Renal cortical epithelial cell (primary cell): ENCODE data around the gene RNASEH1. TPM values are rescaled to one million over a fixed set of nuclear protein-coding genes. Genes with fewer than 3 reads are reported as not detected.

Experiments
- DNase-seq: peaks from one replicate; pipeline ENCODE4 v3.0.0-alpha.2; 2011; ENCODE audit warnings: low read depth
- total RNA-seq: library from RNA; depleted of rRNA; stranded (reverse); fragments of >200 nt; gene quantifications from 2 replicates; pipeline ENCODE4 v1.2.3, GENCODE V29; 2014

The RNASEH1 gene
- total RNA-seq, 1 donor from 2014 or later: 27.1 TPM

- no peak for DNase-seq
Observed at GRCh38 chr2:3557639-3558204, 411 bp downstream of the RNASEH1 start.

- no peak for DNase-seq
Observed at GRCh38 chr2:3553946-3554345, 4.2 kb downstream of the RNASEH1 start.

- DNase-seq: no peak
Observed at GRCh38 chr2:3547915-3548314, 10.2 kb downstream of the RNASEH1 start.

GRCh38 chr2:3545788-3546478 is 12.2 kb downstream of the RNASEH1 start:
- DNase-seq: no peak

- no peak for DNase-seq
Observed at GRCh38 chr2:3543023-3543683, 15.0 kb downstream of the RNASEH1 start.

- no peak for DNase-seq
Observed at GRCh38 chr2:3542107-3542506, 16.0 kb downstream of the RNASEH1 start.

- DNase-seq: no peak
Observed at GRCh38 chr2:3539836-3540235, 18.3 kb downstream of the RNASEH1 start.

- DNase-seq: peak; percentile 37
Observed at GRCh38 chr2:3536682-3537632, 21.2 kb downstream of the RNASEH1 start.

GRCh38 chr2:3535794-3536681 is 22.1 kb downstream of the RNASEH1 start:
- peak; percentile 85 for DNase-seq

DNA sequence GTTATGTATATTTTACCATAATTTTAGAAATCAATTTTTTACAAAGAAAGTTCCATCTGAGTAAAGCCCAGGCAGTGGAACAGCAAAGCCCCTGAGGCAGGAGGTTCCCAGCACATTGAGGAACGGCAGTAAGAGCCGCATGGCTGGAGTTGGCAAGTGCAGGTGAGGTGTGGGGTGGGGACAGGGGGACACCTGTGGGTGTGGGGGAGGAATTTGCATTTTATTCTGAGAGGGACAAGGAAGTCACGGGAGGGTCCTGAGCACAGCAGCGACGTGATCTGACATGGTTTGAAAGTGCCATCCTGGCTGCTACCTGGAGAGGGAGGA is 22.7 kb downstream of the RNASEH1 start:
- no peak for DNase-seq

DNA sequence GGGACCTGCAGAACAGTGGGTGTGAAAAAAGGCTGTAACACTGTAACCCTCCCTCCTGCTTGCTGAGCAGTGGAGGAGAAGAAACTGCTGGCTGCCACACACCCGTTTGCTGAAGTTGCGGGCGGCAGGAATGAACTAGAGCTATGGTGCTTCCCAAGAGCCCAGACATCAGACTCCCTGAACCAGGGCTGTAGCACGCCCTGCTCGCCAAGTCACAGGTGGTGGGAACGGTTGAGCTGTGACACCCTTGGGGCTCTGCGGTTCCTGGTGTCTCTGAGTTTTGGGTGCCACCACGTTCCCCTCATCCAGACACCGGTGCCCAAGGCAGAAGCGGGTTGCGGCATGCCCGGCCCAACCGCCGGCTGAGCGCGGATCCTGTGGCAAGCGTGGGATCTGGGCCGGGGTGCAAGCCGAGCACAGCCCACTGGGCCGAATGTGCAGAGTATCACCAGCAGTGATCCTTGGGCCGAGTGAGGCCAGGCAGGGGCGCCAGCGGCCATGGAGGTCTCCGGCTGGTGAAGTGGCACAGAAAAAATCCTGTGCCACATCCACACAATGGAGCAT is 23.8 kb downstream of the RNASEH1 start:
- no peak for DNase-seq

DNA sequence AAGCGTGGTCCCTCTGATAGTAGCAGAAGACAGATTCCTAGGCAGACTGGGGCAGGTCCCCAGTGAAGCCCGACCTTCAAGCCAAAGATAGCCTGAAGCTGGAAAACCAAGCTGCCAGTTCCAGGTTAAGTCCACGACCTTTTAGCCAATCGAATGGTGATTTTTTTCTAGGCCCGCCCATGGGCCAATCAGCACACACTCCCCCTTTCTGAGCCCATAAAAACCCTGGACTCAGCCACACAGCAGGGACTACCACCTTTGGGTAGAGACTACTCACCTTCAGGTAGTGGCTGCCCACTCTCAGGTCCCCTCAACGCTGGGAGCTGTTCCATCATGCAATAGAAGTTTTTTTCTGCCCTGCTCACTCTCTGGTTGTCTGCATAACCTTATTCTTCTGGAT is 24.3 kb downstream of the RNASEH1 start:
- no peak for DNase-seq

DNA sequence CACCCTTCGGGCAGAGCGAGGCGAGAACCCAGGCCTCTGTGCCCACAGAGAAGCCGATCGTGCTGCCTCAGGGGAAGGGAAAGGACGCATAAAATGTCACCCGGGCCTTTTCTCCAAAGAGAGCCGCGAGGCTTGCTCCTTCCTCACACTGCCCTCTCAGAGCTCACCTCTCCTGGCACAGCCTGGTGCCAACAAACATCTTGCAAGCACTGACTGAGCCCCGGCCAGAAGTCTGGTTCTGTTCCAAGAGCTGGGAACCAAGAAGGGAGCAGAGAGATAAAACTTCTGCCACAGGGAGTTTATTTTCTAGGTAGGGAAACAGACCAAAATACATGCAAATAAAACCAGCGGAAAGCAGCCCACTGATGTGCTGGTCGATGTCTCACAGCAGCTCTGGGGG is 25.2 kb downstream of the RNASEH1 start:
- DNase-seq: no peak

GRCh38 chr2:3529316-3530025 is 28.7 kb downstream of the RNASEH1 start:
- DNase-seq: no peak

DNA sequence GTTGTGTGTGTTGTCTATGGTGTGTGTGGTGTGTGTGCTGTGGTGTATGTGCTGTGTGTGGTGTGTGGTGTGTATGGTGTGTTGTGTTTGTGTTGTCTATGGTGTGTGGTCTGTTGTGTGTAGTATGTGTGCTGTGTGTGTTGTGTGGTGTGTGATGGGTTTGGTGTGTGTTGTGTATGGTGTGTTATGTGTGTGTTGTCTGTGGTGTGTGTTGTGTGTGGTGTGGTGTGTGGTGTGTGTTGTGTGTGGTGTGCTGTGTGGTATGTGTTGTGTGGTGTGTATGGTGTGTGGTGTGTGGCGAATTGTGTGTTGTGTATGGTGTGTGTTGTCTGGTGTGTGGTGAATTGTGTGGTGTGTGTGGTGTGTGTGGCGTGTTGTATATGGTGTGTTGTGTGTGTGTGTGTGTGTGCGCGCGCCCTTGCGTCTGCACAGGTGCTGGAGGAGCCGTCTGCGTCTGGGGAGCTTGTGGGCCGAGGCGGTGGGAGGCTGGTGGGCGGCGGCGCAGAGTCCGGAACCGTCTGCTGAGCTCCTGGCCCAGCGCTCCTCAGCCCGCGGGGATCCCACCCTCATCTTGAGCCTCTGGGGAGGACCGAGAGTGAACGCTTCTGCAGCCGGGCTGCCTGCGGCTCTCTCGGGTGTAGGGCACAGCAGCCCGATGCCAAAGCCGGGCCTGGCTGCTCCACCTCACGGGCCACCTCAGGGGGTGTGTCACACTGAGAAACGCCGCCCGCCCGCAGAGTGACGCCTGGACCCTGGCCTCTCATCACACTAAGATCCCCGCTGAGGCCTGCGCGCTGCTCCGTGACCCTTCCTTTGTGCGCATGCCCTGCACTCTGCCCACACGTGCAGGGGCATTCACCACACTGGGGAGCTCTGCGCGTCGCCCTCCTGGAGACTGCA is 30.0 kb downstream of the RNASEH1 start:
- DNase-seq: no peak

DNA sequence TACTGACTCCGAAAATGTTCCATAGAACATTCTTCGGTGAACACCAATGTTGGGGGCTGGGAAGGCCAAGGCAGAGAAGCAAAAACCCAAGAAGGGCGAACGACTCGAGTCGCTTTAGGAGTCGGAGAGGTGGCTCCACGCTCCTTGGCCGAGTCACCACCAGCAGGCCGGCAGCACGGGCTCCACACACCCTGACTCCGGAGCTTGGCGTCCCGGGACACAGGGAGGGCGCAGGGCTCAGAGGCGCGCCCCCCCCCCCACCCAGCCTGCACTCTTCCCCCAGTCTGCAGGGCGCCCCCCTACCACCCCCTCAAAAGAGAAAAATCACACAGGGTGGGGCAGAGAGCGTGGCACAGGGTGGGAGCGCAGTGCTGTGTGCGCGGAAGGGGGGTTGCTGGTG is 31.3 kb downstream of the RNASEH1 start:
- no peak for DNase-seq

DNA sequence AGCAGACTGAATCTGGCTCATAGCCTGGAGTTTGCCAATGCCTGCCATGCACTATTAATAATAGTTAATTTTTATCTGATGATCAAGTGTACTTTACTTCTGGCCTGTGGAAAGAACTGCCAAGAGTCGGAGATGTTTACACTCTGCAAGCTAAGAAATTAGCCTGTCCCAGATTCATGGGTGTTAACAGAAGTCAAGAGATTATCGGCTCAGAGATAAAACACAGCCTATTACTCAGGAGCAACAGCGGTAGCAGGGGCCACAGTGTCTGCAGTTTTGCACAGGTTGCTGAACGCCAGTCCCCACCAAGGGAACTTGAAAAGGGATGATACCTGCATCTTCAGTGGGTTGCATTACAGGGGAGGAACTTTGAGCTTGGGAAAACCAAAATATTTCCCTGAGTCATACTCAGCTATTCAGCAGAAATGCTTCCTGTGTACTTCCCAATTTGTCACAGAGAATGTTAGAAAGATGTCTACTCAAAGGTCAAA is 34.5 kb downstream of the RNASEH1 start:
- peak; percentile 38 for DNase-seq

- no peak for DNase-seq
Observed at GRCh38 chr2:3522961-3523421, 35.1 kb downstream of the RNASEH1 start.

DNA sequence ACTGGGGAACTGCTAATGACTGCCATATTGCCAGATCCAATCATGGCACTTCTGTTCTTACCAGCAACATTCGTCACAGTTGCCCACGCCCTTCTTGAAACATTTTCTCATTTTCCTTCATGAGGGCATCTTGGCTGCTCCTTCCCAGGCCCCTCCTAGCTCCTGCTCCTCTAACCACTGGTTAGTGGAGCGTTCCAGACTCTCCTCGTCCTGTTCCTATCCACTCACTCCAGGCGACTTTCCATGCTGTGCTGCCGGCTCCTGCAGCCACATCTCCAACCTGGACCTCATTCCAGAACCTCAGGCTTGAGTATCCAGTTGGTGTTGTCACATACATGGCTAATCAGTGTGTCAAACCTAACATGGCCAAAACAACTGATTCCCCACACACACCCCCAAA is 37.5 kb downstream of the RNASEH1 start:
- DNase-seq: no peak
